Aorta (tissue), 5 donors: ENCODE measurements around the gene PRMT9. TPM values are rescaled to one million over a fixed set of nuclear protein-coding genes. Genes with fewer than 3 reads are reported as not detected.

Experiments used
- ATAC-seq: fragments of 200-7000 bp; cut with Tn5 transposase; one replicate; pipeline ENCODE4 v1.9.1; 2022; ENCODE audit warnings: moderate library complexity; ENCODE audit not compliant: low FRiP score
- DNase-seq, 2 donors: peaks; one replicate each; pipeline ENCODE4 v3.0.0-alpha.2; 2020
- H3K27ac ChIP-seq, 2 donors: one replicate each; pipeline ENCODE4 v1.5.1; 2013; ENCODE audit warnings: low read length in 2 of 2, mild to moderate bottlenecking in 2 of 2, moderate library complexity in 2 of 2, control low read depth in 1 of 2, inconsistent platforms in 1 of 2, low read depth in 1 of 2
- H3K27me3 ChIP-seq, 2 donors: one replicate each; pipeline ENCODE4 v1.6.1; 2013; ENCODE audit warnings: control low read depth in 1 of 2, low read length in 1 of 2, mild to moderate bottlenecking in 1 of 2, moderate library complexity in 1 of 2; ENCODE audit not compliant: insufficient read depth in 2 of 2, control insufficient read depth in 1 of 2
- H3K36me3 ChIP-seq, 2 donors: one replicate each; pipeline ENCODE4 v1.6.1; 2013; ENCODE audit warnings: control low read depth in 1 of 2, low read length in 1 of 2, mild to moderate bottlenecking in 1 of 2; ENCODE audit not compliant: insufficient read depth in 2 of 2, control insufficient read depth in 1 of 2
- H3K4me1 ChIP-seq, 2 donors: one replicate each; pipeline ENCODE4 v1.6.1; 2013; ENCODE audit warnings: low read length in 2 of 2, control low read depth in 1 of 2, mild to moderate bottlenecking in 1 of 2, moderate library complexity in 1 of 2; ENCODE audit not compliant: insufficient read depth in 2 of 2, control insufficient read depth in 1 of 2
- H3K4me3 ChIP-seq, 2 donors: one replicate each; pipeline ENCODE4 v1.5.1; 2013; ENCODE audit warnings: low read length in 2 of 2, control low read depth in 1 of 2, mild to moderate bottlenecking in 1 of 2
- H3K9me3 ChIP-seq: one replicate; pipeline ENCODE4 v1.6.1; 2013; ENCODE audit warnings: mild to moderate bottlenecking, low read length; ENCODE audit not compliant: control insufficient read depth
- WGBS, 2 donors: extraction: QIAGEN DNeasy Blood & Tissue Kit; methylation state at CpG; one replicate each; pipeline ENCODE4 v1.1.7; 2013; 5-methylcytosine and 5-hydroxymethylcytosine counted together
- intact Hi-C, 2 donors: fragments of 100-400 bp; cut with DNase I; formaldehyde crosslinking; loops; one replicate each; pipeline versions ENCODE4 v1.14.2 to v1.15.0; 2022
- long read RNA-seq, 2 donors: library from polyadenylated mRNA; unstranded; transcript quantifications; one replicate each; pipeline ENCODE4 v2.0.0, GENCODE V29; 2020 to 2021
- polyA plus RNA-seq, 2 donors: library from polyadenylated mRNA; stranded (reverse); fragments of 200-250 nt; gene quantifications; one replicate each; pipeline ENCODE4 v1.2.3, GENCODE V29; 2013
- total RNA-seq, 2 donors: library from RNA; stranded (reverse); fragmentation: NEBNext Ultra II Directional; extraction: Animal tissue kit (Norgen Biotek cat#: 25700); gene quantifications; one replicate each; pipeline ENCODE4 v1.2.1, GENCODE V29; 2021
- donor health status: healthy with polysubstance abuse.
- donor health status: Bipolar disorder and iron deficiency.
- donor health status: DM: no; HTN: no; CAD: no.
- donor health status: DM: no; HTN: no; CAD: no.
- donor health status: DM: yes; HTN: yes; CAD: no.

PRMT9 gene
- total RNA-seq (1 to 10 TPM; 8.5 to 9.9 TPM), polyA plus RNA-seq (1 to 10 TPM; 3.4 to 7.9 TPM)
- long read RNA-seq, donor 1, transcript PRMT9-201 (12 exons, 3,528 nt), result major isoform, 8 of 12 reads
- long read RNA-seq, donor 1, partial matches to known transcripts, result 1 of 12 reads
- long read RNA-seq, donor 1, other reads (novel, unspliced or antisense), result 3 of 12 reads
- long read RNA-seq, donor 2, partial matches to known transcripts, result 1 of 10 reads
- long read RNA-seq, donor 2, other reads (novel, unspliced or antisense), result 6 of 10 reads

- WGBS, 2 donors, result 0 to 1% methylated on average over 69 of the region's 69 CpGs
- no peaks in the 10 kb centered on the region for H3K36me3 ChIP-seq
- H3K27ac ChIP-seq, result peak within 1 kb of the TSS in 1 of 2 donors; percentile 80
- ATAC-seq (peak; percentile 100), DNase-seq (peak; percentile 95 to 97)
- H3K4me1 ChIP-seq, result no peaks in the 10 kb centered on the region
- intact Hi-C loops, result no loop called here
- peak within 1 kb of the TSS; percentile 71 to 72 for H3K4me3 ChIP-seq
- H3K27me3 ChIP-seq, result no peaks in the 10 kb centered on the region
- no peaks in the 10 kb centered on the region for H3K9me3 ChIP-seq
These were observed at the start of gene PRMT9 for GRCh38 chr4:147683717-147684700. PRMT9 (minus strand) TSS chr4:147684163; CDS start chr4:147683987, 176 bp downstream.

- intact Hi-C loops, result loop anchor here (2.0 to 10.0 kb wide), 3 partner anchors 20 to 100 kb away; no protein-coding TSS in a partner anchor
- Histone ChIP-seq H3K36me3 (no peaks in the 10 kb centered on the region), H3K4me3 (peak overlapping the region; percentile 90 to 94), H3K27me3 (no peaks in the 10 kb centered on the region), H3K27ac (peak overlapping the region; percentile 23 to 56), H3K9me3 (no peaks in the 10 kb centered on the region), H3K4me1 (peaks cover 4 to 5% of the 10 kb centered on the region in 2 donors)
- peak; percentile 60 to 82 for DNase-seq
- ATAC-seq, result peak; percentile 78
- WGBS, 2 donors, result 0 to 1% methylated on average over 34 to 38 of the region's 38 CpGs
These were observed 48.7 kb upstream of the PRMT9 start for GRCh38 chr4:147732518-147733235.

- WGBS, 2 donors, result 0% methylated on average over 70 to 106 of the region's 106 CpGs
- ATAC-seq, result peak; percentile 85
- peak within 1 kb of the TSS; percentile 90 to 94 for H3K4me3 ChIP-seq
- H3K4me1 ChIP-seq, result peaks cover 3 to 5% of the 10 kb centered on the region in 2 donors
- no peaks in the 10 kb centered on the region for H3K9me3 ChIP-seq
- intact Hi-C loops, result loop anchor here (2.0 to 10.0 kb wide), 3 partner anchors 21 to 100 kb away; no protein-coding TSS in a partner anchor
- H3K27me3 ChIP-seq, result no peaks in the 10 kb centered on the region
- no peaks in the 10 kb centered on the region for H3K36me3 ChIP-seq
- peak within 1 kb of the TSS; percentile 23 to 83 for H3K27ac ChIP-seq
- DNase-seq, result peak; percentile 86 to 92
These were observed 47.9 kb upstream of the PRMT9 start, which contains the start of gene ARHGAP10 for GRCh38 chr4:147731580-147732517. ARHGAP10 (plus strand) TSS chr4:147732088; CDS start chr4:147732302, 214 bp downstream.

DNA sequence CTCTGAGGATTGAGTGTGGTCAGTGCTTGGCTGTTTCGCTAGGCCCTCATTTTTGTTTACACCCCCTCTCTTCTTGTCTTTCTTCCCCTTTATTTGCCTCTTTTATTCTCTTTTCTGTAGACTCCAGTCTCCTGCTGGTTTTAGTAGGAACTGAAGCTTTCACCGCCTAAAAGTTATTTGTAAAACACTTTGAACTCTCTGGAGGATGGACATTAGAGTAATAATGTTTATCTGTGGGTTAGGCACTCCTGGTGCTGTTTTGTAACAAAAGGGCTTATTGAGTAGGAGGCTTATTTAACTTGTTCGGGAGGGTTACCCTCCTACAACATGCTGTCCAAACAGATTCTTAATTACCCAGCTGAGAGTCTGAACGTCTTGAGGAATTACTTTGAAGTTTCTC lies 46.4 kb upstream of the PRMT9 start:
- ATAC-seq, result no peak
- Histone ChIP-seq H3K36me3 (no peaks in the 10 kb centered on the region), H3K4me3 (no peak overlapping the region), H3K27me3 (no peaks in the 10 kb centered on the region), H3K4me1 (peaks cover 0 to 2% of the 10 kb centered on the region in 2 donors), H3K27ac (no peak overlapping the region), H3K9me3 (no peaks in the 10 kb centered on the region)
- intact Hi-C loops, result loop anchor here (5.0 to 10.0 kb wide), 2 partner anchors 84 to 102 kb away; no protein-coding TSS in a partner anchor
- DNase-seq, result no peak
- 91 to 93% methylated on average over 4 of the region's 4 CpGs for WGBS, 2 donors

DNA sequence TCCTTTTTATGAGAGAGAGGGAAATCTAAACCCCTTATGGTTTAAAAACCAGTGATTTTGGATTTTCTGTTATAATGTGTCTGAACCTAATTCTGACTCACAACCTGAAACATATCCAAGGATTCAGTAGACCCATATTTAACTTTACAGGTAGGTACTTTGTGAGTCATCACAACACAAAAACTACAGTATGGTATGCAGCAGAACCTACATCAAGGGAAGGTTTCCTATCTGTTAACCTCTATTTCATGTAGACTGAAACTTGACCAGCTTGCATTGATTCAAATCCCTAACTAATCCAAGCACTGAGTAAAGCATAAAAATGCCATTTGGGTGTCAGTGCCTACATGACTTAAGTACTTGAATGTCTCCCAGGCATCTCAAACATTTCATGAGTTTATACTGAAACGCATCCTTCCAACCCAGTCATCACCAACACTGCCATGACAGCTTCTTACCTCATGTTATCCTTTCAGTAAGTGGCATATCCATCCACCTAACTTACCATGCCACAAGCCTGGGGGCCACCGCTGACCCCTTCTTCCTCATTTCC lies 43.6 kb upstream of the PRMT9 start:
- DNase-seq (no peak), ATAC-seq (no peak)
- 90 to 91% methylated on average over 2 of the region's 2 CpGs for WGBS, 2 donors
- Histone ChIP-seq H3K27me3 (no peaks in the 10 kb centered on the region), H3K36me3 (no peaks in the 10 kb centered on the region), H3K4me1 (no peaks in the 10 kb centered on the region), H3K27ac (no peak overlapping the region), H3K9me3 (no peaks in the 10 kb centered on the region), H3K4me3 (no peak overlapping the region)
- intact Hi-C loops, result loop anchor here in 1 of 2 donors (5.0 kb wide), 1 partner anchor 135 kb away; no protein-coding TSS in a partner anchor

GRCh38 chr4:147725673-147726072 lies 41.7 kb upstream of the PRMT9 start:
- DNase-seq, result no peak
- no peaks in the 10 kb centered on the region for H3K27me3 ChIP-seq
- no peak overlapping the region for H3K27ac ChIP-seq
- H3K4me1 ChIP-seq, result no peaks in the 10 kb centered on the region
- no peaks in the 10 kb centered on the region for H3K9me3 ChIP-seq
- no peaks in the 10 kb centered on the region for H3K36me3 ChIP-seq
- intact Hi-C loops, result loop anchor here in 1 of 2 donors (5.0 kb wide), 1 partner anchor 137 kb away; no protein-coding TSS in a partner anchor
- 94 to 95% methylated on average over 4 of the region's 4 CpGs for WGBS, 2 donors
- no peak overlapping the region for H3K4me3 ChIP-seq
- ATAC-seq, result no peak

DNA sequence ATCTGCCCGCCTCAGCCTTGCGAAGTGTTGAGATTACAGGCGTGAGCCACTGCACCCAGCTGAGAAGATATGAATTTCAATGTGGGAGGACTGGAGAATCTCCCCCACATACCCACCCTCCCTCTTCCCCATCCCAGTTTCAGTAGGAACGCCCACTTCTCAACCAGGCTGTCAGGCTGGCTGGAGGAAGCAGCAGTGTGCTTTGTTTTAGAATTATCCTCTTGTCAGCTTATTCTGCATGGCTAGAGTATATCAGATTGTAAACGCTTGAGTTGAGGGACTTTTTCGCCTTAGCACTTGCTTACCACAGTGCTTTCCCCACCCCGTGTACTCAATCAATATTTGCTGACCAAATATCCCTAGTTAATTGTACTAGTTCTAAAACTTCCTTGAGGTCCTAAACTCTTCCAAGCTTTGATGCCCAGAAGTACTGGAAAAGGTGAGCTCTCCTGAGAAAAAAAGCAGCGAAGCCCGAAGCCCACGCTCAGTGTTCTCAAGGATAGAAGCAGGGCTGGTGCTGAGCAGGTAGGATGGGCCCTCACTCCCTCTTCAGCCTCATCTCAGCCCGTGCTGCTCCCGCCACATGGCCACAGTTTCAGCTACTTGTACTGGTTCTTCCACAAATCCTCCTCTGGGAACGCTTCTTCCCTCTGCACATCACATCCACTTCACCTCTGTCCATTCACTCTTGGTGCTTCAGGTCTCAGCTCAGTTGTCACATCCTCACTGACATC lies 40.7 kb upstream of the PRMT9 start:
- no peak for ATAC-seq
- H3K27ac ChIP-seq, result no peak overlapping the region
- intact Hi-C loops, result loop anchor here in 1 of 2 donors (5.0 kb wide), 1 partner anchor 138 kb away; no protein-coding TSS in a partner anchor

More for the DNA sequence above, 40.7 kb upstream of the PRMT9 start:
- DNase-seq, result no peak
- H3K4me1 ChIP-seq, result no peaks in the 10 kb centered on the region
- 93 to 94% methylated on average over 13 of the region's 13 CpGs for WGBS, 2 donors
- H3K27me3 ChIP-seq, result no peaks in the 10 kb centered on the region
- H3K4me3 ChIP-seq, result no peak overlapping the region
- no peaks in the 10 kb centered on the region for H3K9me3 ChIP-seq
- no peaks in the 10 kb centered on the region for H3K36me3 ChIP-seq
